H1 (cell line): Measurements from ENCODE around the gene MRPL36. TPM values are rescaled to one million over a fixed set of nuclear protein-coding genes. Genes with fewer than 3 reads are reported as not detected.

Experiments used
- ASH2L ChIP-seq: fragments of 200-600, 300-600 bp; sonication (generic); IDR thresholded peaks from one replicate; pipeline ENCODE4 v1.7.1; 2017; ENCODE audit warnings: low read length
- CHD7 ChIP-seq: fragments of 300-600 bp; sonication (generic); IDR thresholded peaks from 2 replicates; pipeline ENCODE4 v1.7.1; 2012; ENCODE audit warnings: low read length, moderate library complexity, mild to moderate bottlenecking, inconsistent platforms; ENCODE audit not compliant: insufficient replicate concordance
- NANOG ChIP-seq: IDR thresholded peaks from 2 replicates; pipeline ENCODE4 v1.6.1; 2011; ENCODE audit warnings: low read length, low read depth, mild to moderate bottlenecking, inconsistent platforms; ENCODE audit not compliant: insufficient read depth, poor library complexity, severe bottlenecking
- SRF ChIP-seq: IDR thresholded peaks from 2 replicates; pipeline ENCODE4 v1.6.1; 2011; ENCODE audit warnings: mild to moderate bottlenecking, low read depth, low read length, moderate library complexity
- SUZ12 ChIP-seq: fragments of 200-600 bp; sonication (generic); IDR thresholded peaks from 2 replicates; pipeline ENCODE4 v1.6.1; 2012; ENCODE audit warnings: mild to moderate bottlenecking, inconsistent platforms, low read length, moderate library complexity, mixed read lengths
- polyA plus RNA-seq, 7 experiments: library from polyadenylated mRNA; depleted of rRNA in 3 of 7; stranded (reverse) in 5 of 7; unstranded in 2 of 7; fragments of >200 nt in 5 of 7; fragments of 200-250 nt in 2 of 7; gene quantifications; 1 replicate in 5 of 7; 2 replicates in 1 of 7; 4 replicates in 1 of 7; pipeline versions ENCODE4 v1.2.1 to v1.2.3, GENCODE V29; 2011 to 2013; ENCODE audit warnings: missing spikeins in 2 of 7, mixed read lengths in 2 of 7
- total RNA-seq: library from RNA; stranded (reverse); fragmentation: NEBNext Ultra II Directional; extraction: Animal tissue kit (Norgen Biotek cat#: 25700); gene quantifications from 2 replicates; pipeline ENCODE4 v1.2.1, GENCODE V29; 2021

Gene MRPL36
- total and polyA plus RNA-seq, 2 of the 8 experiments (the other 6 are each of a cell fraction or from before 2014, with no cell fraction given) = 56.3 to 81.5 TPM

GRCh38 chr5:1770443-1770802 is 29.2 kb downstream of the MRPL36 start (continued):
- TF ChIP-seq SUZ12 (no peak), SRF (no peak), CHD7 (no peak), ASH2L (no peak), NANOG (no peak)
